MM.1S (cell line): ENCODE data around the gene ARHGEF25.
"Not testable (repeated sequence)": the region's sequence is repeated elsewhere in the genome, so short reads cannot be mapped to it uniquely, and the experiment has no call there.

Experiments used
- DNase-seq: peaks from one replicate; pipeline ENCODE4 v3.0.0-alpha.2; 2015
- H2AFZ ChIP-seq: fragments of 300-600 bp; sonication (generic); 2 replicates; pipeline ENCODE4 v1.6.0; 2016; ENCODE audit warnings: antibody characterized with exemption, low read length
- H3F3A ChIP-seq: fragments of 300-600 bp; sonication (generic); 2 replicates; pipeline ENCODE4 v1.6.1; 2016; ENCODE audit warnings: mild to moderate bottlenecking, antibody characterized with exemption, low read length, moderate library complexity, mixed read lengths; ENCODE audit not compliant: insufficient read depth
- H3K27ac ChIP-seq: fragments of 300-600 bp; sonication (generic); 2 replicates; pipeline ENCODE4 v1.5.1; 2016; ENCODE audit warnings: mild to moderate bottlenecking, low read length
- H3K27me3 ChIP-seq: fragments of 300-600 bp; sonication (generic); replicated peaks from 2 replicates; pipeline ENCODE4 v1.6.0; 2016; ENCODE audit warnings: low read length; ENCODE audit not compliant: insufficient read depth
- H3K36me3 ChIP-seq: fragments of 300-600 bp; sonication (generic); replicated peaks from 2 replicates; pipeline ENCODE4 v1.6.1; 2016; ENCODE audit warnings: mild to moderate bottlenecking, low read length, mixed read lengths; ENCODE audit not compliant: insufficient read depth
- H3K4me1 ChIP-seq: fragments of 300-600 bp; sonication (generic); 2 replicates; pipeline ENCODE4 v1.6.1; 2016; ENCODE audit warnings: low read length, mixed read lengths
- H3K4me2 ChIP-seq: fragments of 300-600 bp; sonication (generic); 2 replicates; pipeline ENCODE4 v1.6.0; 2016; ENCODE audit warnings: low read depth, low read length
- H3K4me3 ChIP-seq: fragments of 300-600 bp; sonication (generic); 2 replicates; pipeline ENCODE4 v1.5.1; 2016; ENCODE audit warnings: low read length, mixed read lengths
- H3K79me2 ChIP-seq: fragments of 300-600 bp; sonication (generic); 2 replicates; pipeline ENCODE4 v1.6.1; 2016; ENCODE audit warnings: mixed run types, low read length, mixed read lengths
- H3K9ac ChIP-seq: fragments of 300-600 bp; sonication (generic); 2 replicates; pipeline ENCODE4 v1.6.1; 2016; ENCODE audit warnings: low read length, mixed read lengths
- H3K9me2 ChIP-seq: fragments of 300-600 bp; sonication (generic); replicated peaks from 2 replicates; pipeline ENCODE4 v1.6.1; 2016; ENCODE audit warnings: mild to moderate bottlenecking, low read length, mixed read lengths; ENCODE audit not compliant: insufficient read depth
- H3K9me3 ChIP-seq: fragments of 300-600 bp; sonication (generic); replicated peaks from 2 replicates; pipeline ENCODE4 v1.6.1; 2016; ENCODE audit warnings: mild to moderate bottlenecking, low read length, mixed read lengths; ENCODE audit not compliant: insufficient read depth
- H4K20me1 ChIP-seq: fragments of 300-600 bp; sonication (generic); 2 replicates; pipeline ENCODE4 v1.6.1; 2016; ENCODE audit warnings: mild to moderate bottlenecking, low read length, moderate library complexity, mixed read lengths; ENCODE audit not compliant: insufficient read depth
- CTCF ChIP-seq: fragments of 300-600 bp; sonication (generic); IDR thresholded peaks from 2 replicates; pipeline ENCODE4 v1.5.1; 2016; ENCODE audit warnings: antibody characterized with exemption, low read length, mixed read lengths
- EZH2 ChIP-seq: fragments of 300-600 bp; sonication (generic); optimal IDR thresholded peaks from 2 replicates; pipeline ENCODE3; 2017; ENCODE audit warnings: low read depth, mild to moderate bottlenecking, antibody characterized with exemption, low read length, mixed read lengths
- EZH2phosphoT487 ChIP-seq: fragments of 300-600 bp; sonication (generic); IDR thresholded peaks from 2 replicates; pipeline ENCODE4 v1.6.1; 2018; ENCODE audit warnings: antibody characterized with exemption, low read length

ARHGEF25 gene

GRCh38 chr12:57568838-57569237 lies 42.4 kb upstream of the ARHGEF25 start:
- Histone ChIP-seq H3K9me3 (no peaks in the 10 kb centered on the region), H3K27me3 (no peaks in the 10 kb centered on the region), H3K36me3 (no peaks in the 10 kb centered on the region)

GRCh38 chr12:57569858-57570257 lies 41.4 kb upstream of the ARHGEF25 start:
- no peak overlapping the region for H3K4me3 ChIP-seq
- no peaks in the 10 kb centered on the region for H3K4me1 ChIP-seq
- TF ChIP-seq CTCF (no peak), EZH2phosphoT487 (no peak), EZH2 (no peak)
- no peak overlapping the region for H3K9ac ChIP-seq
- no peak overlapping the region for H2AFZ ChIP-seq
- H3K9me2 ChIP-seq = no peaks in the 10 kb centered on the region
- H3K36me3 ChIP-seq = no peaks in the 10 kb centered on the region
- H3K27ac ChIP-seq = no peak overlapping the region
- no peaks in the 10 kb centered on the region for H3K9me3 ChIP-seq
- H4K20me1 ChIP-seq = no peaks in the 10 kb centered on the region
- H3K4me2 ChIP-seq = no peak overlapping the region
- no peaks in the 10 kb centered on the region for H3K79me2 ChIP-seq
- H3F3A ChIP-seq = no peaks in the 10 kb centered on the region
- no peaks in the 10 kb centered on the region for H3K27me3 ChIP-seq
- no peak for DNase-seq

More at GRCh38 chr12:57568838-57569237, 42.4 kb upstream of the ARHGEF25 start:
- TF ChIP-seq CTCF (no peak), EZH2phosphoT487 (no peak), EZH2 (no peak)
- Histone ChIP-seq H3K27ac (no peak overlapping the region), H3K4me2 (no peak overlapping the region), H4K20me1 (no peaks in the 10 kb centered on the region), H2AFZ (no peak overlapping the region), H3K9ac (no peak overlapping the region), H3F3A (no peaks in the 10 kb centered on the region), H3K79me2 (no peaks in the 10 kb centered on the region), H3K9me2 (no peaks in the 10 kb centered on the region), H3K4me3 (no peak overlapping the region), H3K4me1 (no peaks in the 10 kb centered on the region)
- DNase-seq = no peak

- H4K20me1 ChIP-seq, H3K36me3 ChIP-seq, H3K9ac ChIP-seq, DNase-seq, H3K27me3 ChIP-seq, H3K4me1 ChIP-seq, H3K27ac ChIP-seq, H2AFZ ChIP-seq, H3K4me3 ChIP-seq, H3K79me2 ChIP-seq, H3K4me2 ChIP-seq, H3F3A ChIP-seq, H3K9me3 ChIP-seq, H3K9me2 ChIP-seq: not testable (repeated sequence)
Measured at GRCh38 chr12:57570438-57570837, 40.8 kb upstream of the ARHGEF25 start.

GRCh38 chr12:57571926-57572762 lies 39.1 kb upstream of the ARHGEF25 start:
- no peak for DNase-seq
- H3F3A ChIP-seq = no peaks in the 10 kb centered on the region
- H3K79me2 ChIP-seq = no peaks in the 10 kb centered on the region
- H3K4me1 ChIP-seq = no peaks in the 10 kb centered on the region
- no peaks in the 10 kb centered on the region for H3K9me2 ChIP-seq
- H2AFZ ChIP-seq = no peak overlapping the region
- no peaks in the 10 kb centered on the region for H4K20me1 ChIP-seq
- H3K4me2 ChIP-seq = no peak overlapping the region
- no peak overlapping the region for H3K9ac ChIP-seq
- no peaks in the 10 kb centered on the region for H3K9me3 ChIP-seq
- H3K4me3 ChIP-seq = no peak overlapping the region
- H3K27ac ChIP-seq = no peak overlapping the region
- no peak for TF ChIP-seq EZH2
- no peak for TF ChIP-seq CTCF
- TF ChIP-seq EZH2phosphoT487 = no peak
- no peaks in the 10 kb centered on the region for H3K36me3 ChIP-seq
- H3K27me3 ChIP-seq = no peaks in the 10 kb centered on the region
